ENCODE measurements around the gene TMEM171.

TMEM171 gene

GRCh38 chr5:73120222-73121118, at the start of gene TMEM171:
TMEM171 (plus strand) TSS chr5:73120575; CDS start chr5:73123374, 2,799 bp downstream.
- DNase-seq: no peak

- DNase-seq: no peak
Measured at GRCh38 chr5:73081093-73081492, 39.3 kb upstream of the TMEM171 start.

- DNase-seq: no peak
Measured at GRCh38 chr5:73088026-73088425, 32.3 kb upstream of the TMEM171 start.

- no peak for DNase-seq
Measured at GRCh38 chr5:73093943-73094342, 26.4 kb upstream of the TMEM171 start.

GRCh38 chr5:73094415-73094814, 26.0 kb upstream of the TMEM171 start:
- no peak for DNase-seq

- no peak for DNase-seq
Measured at GRCh38 chr5:73095564-73096238, 24.7 kb upstream of the TMEM171 start.

- no peak for DNase-seq
Measured at GRCh38 chr5:73096239-73096575, 24.2 kb upstream of the TMEM171 start.

- DNase-seq: no peak
Measured at GRCh38 chr5:73097740-73098139, 22.6 kb upstream of the TMEM171 start.

- DNase-seq: no peak
Measured at GRCh38 chr5:73100109-73100508, 20.3 kb upstream of the TMEM171 start.

- no peak for DNase-seq
Measured at GRCh38 chr5:73103870-73104299, 16.5 kb upstream of the TMEM171 start.

- DNase-seq: peak; percentile 42
Measured at GRCh38 chr5:73104326-73104725, 16.0 kb upstream of the TMEM171 start.

GRCh38 chr5:73106335-73106734, 14.0 kb upstream of the TMEM171 start:
- DNase-seq: no peak

- no peak for DNase-seq
Measured at GRCh38 chr5:73110190-73110589, 10.2 kb upstream of the TMEM171 start.

GRCh38 chr5:73111536-73111935, 8.8 kb upstream of the TMEM171 start:
- DNase-seq: no peak

- DNase-seq: no peak
Measured at GRCh38 chr5:73112359-73112758, 8.0 kb upstream of the TMEM171 start.

- DNase-seq: no peak
Measured at GRCh38 chr5:73114044-73114688, 6.2 kb upstream of the TMEM171 start.

GRCh38 chr5:73115399-73116051, 4.8 kb upstream of the TMEM171 start:
- no peak for DNase-seq

- no peak for DNase-seq
Measured at GRCh38 chr5:73116506-73116905, 3.9 kb upstream of the TMEM171 start.

GRCh38 chr5:73117088-73117740, 3.2 kb upstream of the TMEM171 start:
- DNase-seq: no peak

GRCh38 chr5:73118391-73118973, 1.9 kb upstream of the TMEM171 start:
- DNase-seq: no peak

GRCh38 chr5:73119451-73120157, 771 bp upstream of the TMEM171 start:
- no peak for DNase-seq

- no peak for DNase-seq
Measured at GRCh38 chr5:73121119-73121463, 716 bp downstream of the TMEM171 start.

Data from NCI-H1436 treated with DMSO at 0.1 percent for 48 hours (cell line).